Measurements from ENCODE around the gene HTR1B.

HTR1B gene, protein sequence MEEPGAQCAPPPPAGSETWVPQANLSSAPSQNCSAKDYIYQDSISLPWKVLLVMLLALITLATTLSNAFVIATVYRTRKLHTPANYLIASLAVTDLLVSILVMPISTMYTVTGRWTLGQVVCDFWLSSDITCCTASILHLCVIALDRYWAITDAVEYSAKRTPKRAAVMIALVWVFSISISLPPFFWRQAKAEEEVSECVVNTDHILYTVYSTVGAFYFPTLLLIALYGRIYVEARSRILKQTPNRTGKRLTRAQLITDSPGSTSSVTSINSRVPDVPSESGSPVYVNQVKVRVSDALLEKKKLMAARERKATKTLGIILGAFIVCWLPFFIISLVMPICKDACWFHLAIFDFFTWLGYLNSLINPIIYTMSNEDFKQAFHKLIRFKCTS

DNA sequence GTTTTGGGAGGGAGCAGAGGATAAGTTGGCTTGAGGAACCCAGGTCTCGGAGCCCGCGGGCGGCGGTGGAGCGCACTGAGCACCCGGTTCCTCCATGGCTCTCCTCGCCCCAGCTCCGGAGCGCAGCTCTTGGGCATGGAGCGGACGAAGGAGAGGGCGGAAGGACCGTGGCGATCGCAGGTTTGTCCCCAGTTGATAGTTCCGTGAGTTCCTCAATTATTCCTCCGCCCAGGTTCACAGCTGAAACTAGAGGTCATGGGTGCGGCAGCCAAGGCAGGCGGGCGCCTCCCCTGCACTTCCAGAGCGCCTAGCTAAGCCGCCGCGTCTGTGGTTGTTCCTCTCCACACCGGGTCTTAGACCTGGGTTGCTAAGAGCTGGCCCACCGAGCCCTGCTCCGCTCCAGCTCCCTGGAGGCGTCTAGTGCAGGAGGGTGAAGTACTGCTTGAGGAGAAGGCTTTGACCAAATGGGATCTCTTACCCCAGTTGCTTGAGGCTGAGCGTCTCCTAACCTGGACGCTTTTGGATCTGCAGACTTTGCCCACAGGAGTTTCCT is at the start of gene HTR1B:
HTR1B (minus strand) TSS at position 184 of the 553 bp plus-strand sequence; CDS start at position 96, 88 bp downstream.
- DNase-seq, result no peak

DNA sequence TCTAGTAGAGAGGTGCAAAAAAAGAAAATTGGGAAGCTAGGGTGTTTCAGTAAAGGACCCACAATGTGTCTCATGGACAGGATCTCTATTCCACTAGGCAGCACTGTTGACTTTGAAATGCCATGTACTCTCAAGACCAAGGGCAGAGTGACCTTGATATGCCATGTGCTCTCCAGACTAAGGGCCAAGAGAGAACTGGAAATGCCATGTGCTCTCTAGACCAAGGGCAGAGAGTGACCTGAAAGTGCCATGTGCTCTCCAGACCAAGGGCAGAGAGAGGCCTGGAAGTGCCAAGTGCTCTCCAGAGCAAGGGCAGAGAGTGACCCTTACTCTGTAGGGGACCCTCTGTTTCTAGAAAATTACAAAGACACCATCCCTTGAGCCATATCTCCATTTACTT is 49.3 kb upstream of the HTR1B start:
- DNase-seq, result no peak

DNA sequence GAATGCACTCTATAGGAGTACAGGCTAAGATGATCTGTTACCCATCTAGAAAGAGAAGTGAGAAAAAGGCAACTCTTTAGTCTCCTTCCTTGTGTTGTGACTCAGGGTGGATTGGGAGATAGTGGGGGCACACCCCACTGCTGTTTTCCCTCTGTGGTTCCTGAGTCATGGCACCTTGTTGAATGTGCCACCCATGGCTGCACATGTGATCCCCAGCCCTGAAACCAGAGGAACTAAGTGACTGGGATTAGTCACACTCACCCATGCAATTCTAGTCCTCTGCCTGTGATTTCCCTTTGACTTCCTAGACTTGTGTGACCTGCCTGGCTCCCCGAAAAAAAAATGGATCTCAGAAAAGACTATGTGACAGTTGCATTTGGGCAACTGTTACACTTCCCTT is 48.6 kb upstream of the HTR1B start:
- DNase-seq, result no peak

DNA sequence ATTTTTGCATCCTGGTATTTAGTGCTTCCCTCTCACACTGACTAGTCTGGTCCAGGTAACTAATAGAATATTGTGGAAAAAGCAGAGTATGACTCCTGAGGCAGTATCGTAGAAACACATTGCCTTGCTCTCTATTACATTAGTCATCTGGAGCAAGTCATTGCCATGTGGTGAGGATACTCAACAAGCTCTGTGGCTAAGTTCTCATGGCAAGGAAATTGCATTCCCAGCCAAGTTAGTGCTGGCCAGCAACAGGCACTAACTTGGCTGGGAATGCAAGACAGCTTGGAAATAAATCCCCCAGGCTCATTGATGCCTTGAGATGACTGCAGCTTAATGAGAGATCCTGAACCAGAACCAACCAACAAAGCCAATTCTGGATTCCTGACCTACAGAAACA is 39.7 kb upstream of the HTR1B start:
- no peak for DNase-seq

DNA sequence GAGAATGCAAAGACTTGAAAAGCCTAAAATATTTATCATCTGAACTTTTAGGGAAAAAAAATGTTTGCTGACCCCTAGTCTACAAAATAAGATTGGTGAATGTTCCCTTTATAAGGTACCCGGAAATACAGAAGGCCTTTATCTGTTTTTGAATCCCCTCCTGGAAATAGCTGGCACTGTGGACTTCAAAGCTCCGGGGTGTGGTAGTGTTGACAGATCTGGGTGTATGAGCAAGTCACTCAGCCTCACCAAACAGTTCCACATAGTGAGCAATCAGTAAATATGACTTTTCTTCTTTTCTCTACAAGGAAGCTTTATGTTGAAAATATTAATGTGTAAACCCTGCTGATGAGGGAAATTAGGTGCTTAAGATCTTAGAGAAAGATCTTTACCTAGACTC is 29.2 kb upstream of the HTR1B start:
- DNase-seq, result no peak

DNA sequence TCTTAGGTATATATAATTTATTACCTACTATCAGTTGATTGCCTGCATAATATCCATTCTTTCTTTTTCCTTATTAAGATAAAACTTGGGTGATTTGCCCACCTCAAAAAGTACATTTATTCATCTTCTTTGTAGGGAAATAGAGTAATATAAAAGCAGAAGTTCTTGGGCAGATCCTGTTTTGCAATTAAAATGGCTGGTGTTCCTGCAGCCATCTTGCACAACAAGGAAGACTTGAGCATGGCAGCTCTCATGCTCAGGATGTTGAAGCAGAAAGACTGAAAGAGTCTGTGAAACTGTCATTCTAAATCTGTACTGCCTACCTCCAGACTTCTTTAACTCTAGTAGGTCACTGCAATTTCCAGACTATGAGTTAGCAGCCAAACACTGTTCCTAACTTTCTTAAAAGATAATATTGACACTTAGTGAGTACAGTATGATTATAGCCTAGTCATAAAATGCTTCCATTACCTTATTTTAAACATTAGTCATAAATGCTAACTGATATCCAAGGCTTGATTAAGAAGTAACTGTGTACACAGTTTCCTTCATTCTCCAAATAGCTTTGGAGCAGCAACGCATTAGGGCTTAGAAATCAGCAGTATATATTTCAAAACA is 24.6 kb upstream of the HTR1B start:
- no peak for DNase-seq

DNA sequence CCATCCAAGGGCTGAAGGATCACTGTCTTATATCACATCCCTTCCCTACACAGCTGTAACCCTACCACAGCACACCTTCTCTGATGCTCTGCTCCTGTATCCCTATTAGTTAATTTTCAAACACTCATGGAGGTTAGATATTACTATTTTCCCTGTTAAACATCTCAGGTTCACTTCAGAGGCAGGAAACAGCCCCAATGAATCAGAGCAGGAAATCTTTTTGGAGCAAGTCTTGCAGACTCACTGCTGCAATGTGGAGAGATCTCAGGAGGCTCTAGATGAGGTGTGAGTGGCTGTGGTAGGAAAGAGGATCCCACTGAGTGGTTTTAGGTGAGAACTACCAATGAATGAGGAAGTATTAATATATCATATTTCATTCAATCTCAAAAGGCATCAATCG is 19.7 kb upstream of the HTR1B start:
- no peak for DNase-seq

DNA sequence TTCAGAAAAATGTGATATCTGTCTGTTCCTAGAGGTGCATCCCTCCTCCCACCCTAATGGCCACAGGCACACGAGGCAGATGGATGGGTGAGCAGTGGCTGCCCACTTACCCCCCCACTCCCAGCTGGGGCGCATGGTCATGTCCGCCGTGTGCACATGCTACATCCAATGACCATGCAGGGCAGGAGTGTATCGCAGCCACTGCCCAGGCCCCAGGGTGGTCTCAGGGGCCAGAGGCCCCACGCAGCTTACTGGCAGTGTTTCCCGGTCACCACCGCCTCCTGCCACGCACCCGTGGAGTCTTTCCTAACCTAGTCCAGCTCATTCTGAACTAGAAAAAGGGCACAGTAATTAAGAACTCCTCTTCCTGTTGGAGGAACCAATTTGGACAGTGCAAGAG is 11.7 kb upstream of the HTR1B start:
- DNase-seq, result no peak

DNA sequence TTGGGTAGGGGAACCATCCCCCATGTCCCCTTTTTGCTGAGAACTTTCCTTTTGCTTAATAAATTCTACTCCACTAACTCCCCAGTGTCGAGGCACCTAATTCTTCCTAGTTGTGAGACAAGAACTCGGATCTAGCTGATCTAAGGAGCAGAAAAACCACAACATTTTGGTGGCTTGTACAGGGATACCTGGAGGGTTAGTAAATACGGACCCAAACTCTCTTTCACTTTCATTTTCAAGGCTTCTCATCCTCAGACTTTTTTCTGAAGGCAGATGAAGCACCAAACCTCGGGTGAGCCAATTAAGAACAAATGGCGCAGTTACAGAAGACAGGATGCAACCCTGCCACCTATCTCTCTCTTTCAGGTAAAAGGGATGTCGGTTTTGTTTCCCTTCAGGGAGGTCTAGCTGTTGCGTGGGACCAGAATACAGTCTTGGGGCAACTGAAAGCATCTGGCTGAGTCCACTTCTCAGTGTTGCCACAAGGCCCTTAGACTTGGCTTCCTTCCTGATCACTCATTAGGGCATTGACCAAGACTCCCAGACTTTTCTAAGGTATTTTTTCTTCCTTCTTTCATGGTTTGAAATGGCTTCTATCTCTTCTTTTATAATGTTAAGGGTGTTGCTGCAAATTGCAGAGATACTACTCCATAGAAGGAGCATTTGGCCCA is 11.1 kb upstream of the HTR1B start:
- no peak for DNase-seq

DNA sequence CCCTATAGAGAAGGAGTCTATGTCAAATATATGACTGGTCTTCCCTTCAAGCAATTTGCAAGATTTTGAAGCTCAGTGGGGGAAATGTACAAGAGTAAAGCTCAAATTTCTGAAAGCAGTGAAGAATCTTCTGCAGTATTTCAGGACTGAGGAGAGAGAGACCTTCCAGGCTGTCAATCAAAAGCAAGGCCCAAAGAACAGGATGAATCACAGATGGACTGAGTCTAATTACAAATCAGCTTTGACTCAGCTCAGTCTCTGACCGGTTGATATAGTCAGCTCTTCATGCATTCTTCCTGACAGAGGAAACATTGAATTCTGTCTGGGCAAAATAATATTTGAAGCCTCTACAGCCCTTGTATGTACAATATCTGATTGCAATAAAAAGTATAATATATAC is 7.7 kb upstream of the HTR1B start:
- no peak for DNase-seq

DNA sequence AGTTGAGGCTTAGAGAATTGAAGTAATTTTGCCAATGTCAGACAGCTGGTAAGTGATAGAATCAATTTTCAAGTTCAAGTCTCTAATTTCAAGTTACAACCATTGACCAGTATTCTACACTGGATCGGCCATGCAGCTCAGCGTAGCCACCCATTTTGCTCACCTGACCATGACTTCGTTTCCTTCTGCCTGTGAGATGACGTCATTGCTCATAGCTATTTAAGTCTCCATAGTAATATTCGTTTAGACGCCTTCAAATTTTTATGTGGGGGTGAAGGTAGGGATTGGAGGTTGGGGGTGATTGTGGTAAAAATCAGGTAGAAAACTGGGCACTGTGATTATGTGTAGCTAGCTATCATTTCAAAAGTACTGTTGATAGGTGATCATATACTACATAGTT is 5.6 kb upstream of the HTR1B start:
- DNase-seq, result no peak

DNA sequence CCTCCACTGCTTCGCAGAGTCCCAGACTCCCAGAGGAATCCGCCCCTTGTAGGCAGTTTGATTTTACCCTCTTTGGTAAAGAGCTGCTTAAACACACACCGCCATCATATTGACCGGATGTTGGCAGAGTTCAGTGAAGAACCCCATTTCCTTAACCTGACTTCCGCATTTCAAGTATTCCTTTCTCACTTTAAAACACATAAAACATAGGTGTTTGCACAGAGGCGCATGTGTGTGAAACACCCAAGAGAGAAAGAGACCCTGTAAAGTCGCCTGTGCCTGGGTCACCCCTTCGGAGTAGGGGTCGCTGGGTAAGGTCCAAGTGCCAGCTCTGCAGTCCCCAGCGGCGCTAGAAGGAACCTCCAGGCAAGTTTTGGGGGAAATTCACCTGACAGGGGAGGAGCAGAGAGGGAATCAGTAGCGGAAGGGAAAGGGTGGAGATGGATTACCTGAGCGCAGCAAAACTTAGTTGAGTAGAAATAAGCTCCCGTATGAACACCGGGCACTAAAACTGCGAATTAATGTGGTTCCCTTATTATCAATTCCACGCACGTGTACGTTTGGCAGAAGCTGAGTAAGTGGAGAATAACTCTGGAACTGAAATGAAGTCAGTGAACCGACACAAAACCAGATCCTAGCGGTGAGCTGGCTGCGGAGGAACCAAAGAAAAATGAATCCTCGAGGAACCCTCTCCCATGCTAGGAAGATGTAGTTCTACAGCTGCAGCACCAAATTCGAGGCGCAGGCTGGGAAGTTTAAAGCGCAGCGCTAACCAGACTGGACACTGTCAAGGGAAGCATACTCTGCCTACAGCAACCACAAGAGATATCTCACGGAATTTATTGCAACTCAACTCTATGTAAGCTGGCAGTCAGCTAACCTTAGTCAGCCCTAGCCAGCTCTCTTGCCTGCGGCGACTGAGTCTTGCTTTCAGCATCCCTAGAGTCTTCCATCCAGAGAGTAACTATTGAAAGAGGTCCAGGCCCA is 3.5 kb upstream of the HTR1B start:
- no peak for DNase-seq

DNA sequence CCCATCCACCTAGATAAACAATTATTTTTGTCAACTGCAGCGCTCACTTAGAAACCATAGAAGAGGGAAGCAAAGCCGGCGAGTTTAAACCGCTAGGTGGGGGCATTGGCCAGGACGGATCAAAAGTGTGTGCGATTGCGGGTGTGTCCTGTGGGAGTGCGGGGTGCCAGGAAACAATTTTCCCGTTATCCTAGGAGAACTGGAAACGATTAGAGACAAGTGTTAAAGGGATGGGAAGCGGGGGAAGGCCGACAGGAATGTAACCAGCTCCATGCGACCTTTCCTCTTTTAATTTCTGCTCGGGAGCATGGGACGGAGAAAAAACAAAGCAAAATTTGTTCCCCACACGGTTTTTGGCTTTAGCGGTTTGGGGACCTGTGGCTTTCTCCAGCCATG is 2.8 kb upstream of the HTR1B start:
- no peak for DNase-seq

DNA sequence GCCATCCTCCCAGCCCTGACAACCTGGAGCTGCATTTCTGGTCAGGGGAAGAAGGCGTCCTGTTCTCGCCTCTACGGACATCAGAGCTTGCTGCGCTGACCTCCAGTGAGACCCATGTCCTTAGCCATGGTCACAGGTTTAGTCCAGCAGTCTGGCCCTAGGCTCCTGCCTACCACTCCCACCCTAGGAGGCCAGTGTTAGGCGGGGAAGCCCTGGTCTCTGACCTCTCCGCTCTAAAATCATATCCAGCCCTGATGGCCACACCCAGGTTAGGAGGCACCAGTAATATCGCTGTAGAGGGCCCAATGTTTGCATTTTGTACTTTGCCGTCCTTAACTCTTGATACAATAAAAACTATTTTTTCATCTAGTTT is 1.2 kb upstream of the HTR1B start:
- no peak for DNase-seq

DNA sequence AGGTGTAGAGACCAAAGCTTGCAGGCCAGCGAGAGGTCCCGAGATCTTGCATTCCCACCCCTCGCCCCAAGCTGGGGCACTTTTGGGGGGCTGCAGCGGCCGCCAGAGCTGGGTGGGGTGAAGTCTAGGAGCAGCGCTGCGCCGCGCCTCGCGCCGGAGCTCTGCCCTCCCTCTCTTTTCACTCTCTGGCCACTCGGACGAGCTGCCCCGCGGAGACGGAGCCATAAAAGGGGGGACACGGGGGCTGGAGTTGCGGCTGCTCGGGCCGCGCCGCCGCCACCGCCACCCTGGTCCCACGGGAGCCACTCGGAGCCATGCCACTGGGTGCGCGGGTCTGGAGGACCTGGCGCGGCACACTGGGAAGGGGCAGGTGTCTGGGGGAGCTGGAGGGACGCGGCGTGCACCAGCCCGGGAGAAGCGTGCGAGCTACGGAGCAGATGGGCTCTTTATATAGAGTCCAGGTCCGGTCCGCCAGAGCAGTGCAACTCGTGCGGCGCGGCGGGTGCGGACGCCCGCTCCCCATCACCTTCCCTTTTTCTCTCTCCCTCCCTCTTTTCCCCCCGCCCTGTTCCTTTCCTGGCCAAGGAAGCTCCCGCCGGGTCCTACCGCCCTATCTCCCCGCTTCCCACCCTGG is 687 bp upstream of the HTR1B start:
- no peak for DNase-seq

DNA sequence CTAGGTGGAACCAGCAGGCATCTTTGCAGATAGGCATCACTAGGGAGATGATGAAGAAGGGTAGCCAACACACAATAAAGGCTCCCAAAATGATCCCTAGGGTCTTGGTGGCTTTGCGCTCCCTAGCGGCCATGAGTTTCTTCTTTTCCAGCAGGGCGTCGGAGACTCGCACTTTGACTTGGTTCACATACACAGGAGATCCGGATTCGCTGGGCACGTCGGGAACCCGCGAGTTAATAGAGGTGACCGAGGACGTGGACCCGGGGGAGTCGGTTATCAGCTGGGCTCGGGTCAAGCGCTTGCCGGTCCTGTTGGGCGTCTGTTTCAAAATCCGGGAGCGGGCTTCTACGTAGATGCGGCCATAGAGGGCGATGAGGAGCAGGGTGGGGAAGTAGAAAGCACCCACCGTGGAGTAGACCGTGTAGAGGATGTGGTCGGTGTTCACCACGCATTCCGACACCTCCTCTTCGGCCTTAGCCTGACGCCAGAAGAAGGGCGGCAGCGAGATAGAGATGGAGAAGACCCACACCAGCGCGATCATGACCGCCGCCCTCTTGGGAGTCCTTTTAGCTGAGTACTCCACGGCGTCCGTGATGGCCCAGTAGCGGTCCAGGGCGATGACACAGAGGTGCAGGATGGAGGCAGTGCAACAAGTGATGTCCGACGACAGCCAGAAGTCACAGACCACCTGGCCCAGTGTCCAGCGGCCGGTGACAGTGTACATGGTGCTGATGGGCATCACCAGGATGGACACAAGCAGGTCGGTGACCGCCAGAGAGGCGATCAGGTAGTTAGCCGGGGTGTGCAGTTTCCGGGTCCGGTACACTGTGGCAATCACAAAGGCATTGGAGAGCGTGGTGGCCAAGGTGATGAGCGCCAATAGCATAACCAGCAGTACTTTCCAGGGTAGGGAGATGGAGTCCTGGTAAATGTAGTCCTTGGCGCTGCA is 658 bp downstream of the HTR1B start:
- no peak for DNase-seq

DNA sequence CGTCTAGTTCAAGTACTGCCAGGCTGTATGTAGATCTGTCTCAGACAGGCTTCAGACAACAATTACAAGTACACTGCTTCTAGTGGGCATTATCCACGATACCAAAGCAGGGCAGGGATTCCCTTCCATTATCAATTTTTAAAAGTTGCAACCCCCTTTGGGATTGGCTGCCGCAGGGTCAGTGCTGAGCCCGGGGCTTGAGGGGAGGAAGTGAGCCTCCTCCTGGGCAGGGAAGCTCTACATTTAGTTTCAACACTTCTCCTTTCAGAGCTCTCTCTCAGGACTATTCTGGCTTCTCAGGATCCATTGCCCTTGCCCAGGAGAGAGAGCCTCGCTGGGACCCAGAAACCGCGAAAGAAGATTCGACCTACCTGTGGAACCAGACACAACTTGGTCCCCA is 1.5 kb downstream of the HTR1B start:
- DNase-seq, result no peak

DNA sequence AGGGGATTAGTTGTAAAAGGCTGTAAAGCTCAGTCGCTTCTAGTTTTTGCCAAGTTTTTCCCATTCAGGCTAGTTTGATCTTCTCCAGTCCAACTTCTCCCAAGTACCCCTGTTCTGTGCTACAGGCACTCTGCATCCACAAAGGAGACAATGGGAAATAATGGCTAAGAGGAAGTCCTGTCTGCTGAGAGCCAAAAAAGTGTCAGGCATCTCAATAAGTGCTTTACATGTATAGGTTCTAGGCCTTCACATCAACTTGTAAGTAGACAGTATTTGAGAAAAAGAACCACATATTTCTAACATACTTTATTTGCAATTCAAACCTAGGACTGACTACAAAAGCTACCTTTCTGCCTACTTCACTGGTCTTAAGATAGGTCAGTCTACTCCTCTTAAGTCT is 4.9 kb downstream of the HTR1B start:
- no peak for DNase-seq

DNA sequence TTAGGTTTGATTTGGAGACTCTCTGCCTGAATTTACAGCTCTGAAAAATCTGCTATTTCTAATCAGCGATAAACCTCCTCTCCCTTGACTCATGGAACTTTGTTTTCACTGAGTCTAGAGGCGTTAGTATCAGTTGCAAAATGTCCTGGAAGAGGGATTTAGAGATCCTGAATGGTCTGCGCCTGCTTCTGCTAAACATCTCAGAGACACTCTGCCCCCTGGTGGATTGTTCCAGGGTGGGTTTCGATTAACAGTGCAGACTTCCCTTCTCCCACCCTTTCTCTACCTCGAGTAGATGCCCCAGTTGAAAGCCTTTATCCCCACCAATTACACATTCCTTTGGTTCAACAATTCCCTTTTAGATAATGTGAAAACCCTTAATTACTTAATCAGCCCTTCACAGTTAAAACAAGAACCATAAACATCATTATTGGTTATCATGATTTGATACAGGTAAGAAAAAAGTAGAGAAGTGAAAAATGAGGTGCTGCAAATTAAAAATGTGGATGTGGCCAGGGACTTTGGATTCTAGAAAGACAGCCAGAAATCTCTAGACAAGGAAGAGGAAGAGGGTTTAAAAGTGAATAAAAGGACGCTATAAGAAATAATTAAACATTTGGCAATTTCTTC is 5.5 kb downstream of the HTR1B start:
- no peak for DNase-seq

DNA sequence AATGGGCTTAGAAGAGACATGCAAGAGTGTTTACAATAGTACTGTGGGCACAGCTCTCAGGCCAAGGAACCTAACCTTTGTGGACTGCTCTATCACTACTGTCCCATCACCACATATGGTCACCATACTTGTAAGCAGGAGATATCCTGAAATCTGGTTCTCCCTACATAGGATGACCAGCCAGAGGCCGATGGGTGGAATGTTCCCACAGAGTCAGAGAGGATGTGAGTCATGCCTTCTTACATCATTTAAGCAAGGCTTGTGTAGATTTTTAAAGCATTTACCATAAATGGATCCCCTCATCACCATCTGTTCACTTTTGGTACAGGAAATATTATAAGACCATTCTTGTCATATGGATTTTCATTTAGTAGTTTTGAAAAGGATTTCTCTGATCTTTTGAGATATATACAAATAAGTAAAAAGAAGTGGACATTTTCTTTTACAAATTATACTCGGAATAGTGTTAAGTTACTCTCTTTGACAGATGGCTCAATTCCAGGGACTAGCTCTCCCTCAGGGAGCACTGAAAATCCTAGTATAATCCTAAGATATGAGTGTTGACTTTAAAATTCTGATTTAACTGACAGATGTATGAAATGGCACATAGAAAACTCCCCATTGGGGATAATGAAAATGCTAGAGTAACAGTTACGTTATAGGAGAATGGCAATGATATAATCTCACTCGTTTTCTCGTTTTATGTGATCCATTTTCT is 6.6 kb downstream of the HTR1B start:
- no peak for DNase-seq

All from stimulated activated naive CD4-positive, alpha-beta T cell (primary cell).